ENCODE data around the gene SSH2.
"Not testable (repeated sequence)": the region's sequence is repeated elsewhere in the genome, so short reads cannot be mapped to it uniquely, and the experiment has no call there.

The SSH2 gene

GRCh38 chr17:29791336-29792080 lies 138.5 kb downstream of the SSH2 start:
- DNase-seq (ENCODE audit: insufficient read length, low spot score) (no peak), FAIRE-seq (no peak)

- DNase-seq (ENCODE audit: insufficient read length, low spot score) (no peak), FAIRE-seq (no peak)
These were observed 140.5 kb downstream of the SSH2 start for GRCh38 chr17:29789196-29790170.

- no peak for FAIRE-seq
These were observed 142.0 kb downstream of the SSH2 start for GRCh38 chr17:29787995-29788394.

GRCh38 chr17:29782917-29783316 lies 147.1 kb downstream of the SSH2 start:
- no peak for DNase-seq (ENCODE audit: insufficient read length, low spot score)

More at GRCh38 chr17:29787995-29788394, 142.0 kb downstream of the SSH2 start:
- no peak for DNase-seq (ENCODE audit: insufficient read length, low spot score)

GRCh38 chr17:29779812-29780190 lies 150.2 kb downstream of the SSH2 start:
- FAIRE-seq; DNase-seq (ENCODE audit: insufficient read length, low spot score): not testable (repeated sequence)

More at GRCh38 chr17:29782917-29783316, 147.1 kb downstream of the SSH2 start:
- no peak for FAIRE-seq

- DNase-seq (ENCODE audit: insufficient read length, low spot score): peak; percentile 78
- FAIRE-seq: peak; percentile 57
These were observed 150.8 kb downstream of the SSH2 start for GRCh38 chr17:29778956-29779811.

- FAIRE-seq (no peak), DNase-seq (ENCODE audit: insufficient read length, low spot score) (no peak)
These were observed 152.4 kb downstream of the SSH2 start for GRCh38 chr17:29777663-29778062.

GRCh38 chr17:29776026-29776425 lies 154.0 kb downstream of the SSH2 start:
- FAIRE-seq (no peak), DNase-seq (ENCODE audit: insufficient read length, low spot score) (no peak)

GRCh38 chr17:29772981-29773380 lies 157.0 kb downstream of the SSH2 start:
- no peak for FAIRE-seq
- no peak for DNase-seq (ENCODE audit: insufficient read length, low spot score)

- FAIRE-seq (no peak), DNase-seq (ENCODE audit: insufficient read length, low spot score) (no peak)
These were observed 158.5 kb downstream of the SSH2 start for GRCh38 chr17:29771546-29771945.

GRCh38 chr17:29769225-29769624 lies 160.8 kb downstream of the SSH2 start:
- no peak for DNase-seq (ENCODE audit: insufficient read length, low spot score)
- FAIRE-seq: peak; percentile 36

- no peak for FAIRE-seq
- DNase-seq (ENCODE audit: insufficient read length, low spot score): no peak
These were observed 163.2 kb downstream of the SSH2 start for GRCh38 chr17:29766796-29767327.

- DNase-seq (ENCODE audit: insufficient read length, low spot score): no peak
- FAIRE-seq: no peak
These were observed 165.3 kb downstream of the SSH2 start for GRCh38 chr17:29764748-29765147.

GRCh38 chr17:29764217-29764616 lies 165.8 kb downstream of the SSH2 start:
- DNase-seq (ENCODE audit: insufficient read length, low spot score) (no peak), FAIRE-seq (no peak)

GRCh38 chr17:29763273-29763672 lies 166.8 kb downstream of the SSH2 start:
- no peak for DNase-seq (ENCODE audit: insufficient read length, low spot score)
- no peak for FAIRE-seq

- FAIRE-seq: peak; percentile 80
- peak; percentile 83 for DNase-seq (ENCODE audit: insufficient read length, low spot score)
These were observed 168.8 kb downstream of the SSH2 start for GRCh38 chr17:29761040-29761761.

GRCh38 chr17:29760279-29761039 lies 169.6 kb downstream of the SSH2 start:
- peak; percentile 46 for DNase-seq (ENCODE audit: insufficient read length, low spot score)
- FAIRE-seq: peak; percentile 54

- no peak for DNase-seq (ENCODE audit: insufficient read length, low spot score)
- no peak for FAIRE-seq
These were observed 171.8 kb downstream of the SSH2 start for GRCh38 chr17:29758255-29758654.

- no peak for FAIRE-seq
- no peak for DNase-seq (ENCODE audit: insufficient read length, low spot score)
These were observed 172.2 kb downstream of the SSH2 start for GRCh38 chr17:29757788-29758187.
